Trophoblast cell (in vitro differentiated cells and primary cell): ENCODE measurements around the gene RADIL.
A peak's percentile ranks its signal among the peaks of the same experiment; 100 is the strongest.

Source experiments
- DNase-seq, 2 donors: peaks; one replicate each; pipeline ENCODE4 v3.0.0-alpha.2; 2016
- H2AFZ ChIP-seq: 2 replicates; pipeline ENCODE4 v1.6.1; 2013; ENCODE audit warnings: low read length, moderate library complexity, mild to moderate bottlenecking; ENCODE audit not compliant: insufficient read depth, poor library complexity
- H2AK5ac ChIP-seq: 2 replicates; pipeline ENCODE4 v1.6.1; 2013; ENCODE audit warnings: mild to moderate bottlenecking, low read length
- H2BK120ac ChIP-seq: 2 replicates; pipeline ENCODE4 v1.6.1; 2013; ENCODE audit warnings: low read length, mild to moderate bottlenecking, moderate library complexity; ENCODE audit not compliant: insufficient read depth, poor library complexity
- H2BK12ac ChIP-seq: 2 replicates; pipeline ENCODE4 v1.6.1; 2013; ENCODE audit warnings: mild to moderate bottlenecking, low read length, moderate library complexity
- H2BK5ac ChIP-seq: 2 replicates; pipeline ENCODE4 v1.6.1; 2013; ENCODE audit warnings: low read length, low read depth, moderate library complexity, mild to moderate bottlenecking; ENCODE audit not compliant: poor library complexity
- H3K14ac ChIP-seq: 2 replicates; pipeline ENCODE4 v1.6.1; 2013; ENCODE audit warnings: mild to moderate bottlenecking, low read length
- H3K18ac ChIP-seq: 2 replicates; pipeline ENCODE4 v1.6.1; 2013; ENCODE audit warnings: mild to moderate bottlenecking, low read length
- H3K23ac ChIP-seq: 2 replicates; pipeline ENCODE4 v1.6.1; 2013; ENCODE audit warnings: low read length
- H3K27ac ChIP-seq: 2 replicates; pipeline ENCODE4 v1.5.1; 2013; ENCODE audit warnings: low read depth, mild to moderate bottlenecking, inconsistent platforms, low read length, moderate library complexity
- H3K27me3 ChIP-seq: 2 replicates; pipeline ENCODE4 v1.6.1; 2013; ENCODE audit warnings: inconsistent platforms, mild to moderate bottlenecking, low read length, moderate library complexity; ENCODE audit not compliant: insufficient read depth
- H3K36me3 ChIP-seq, 2 experiments: 1 replicate in 1 of 2; 2 replicates in 1 of 2; pipeline ENCODE4 v1.6.1; 2013; ENCODE audit warnings: low read length in 2 of 2, mild to moderate bottlenecking in 2 of 2, moderate library complexity in 1 of 2; ENCODE audit not compliant: insufficient read depth in 2 of 2, control insufficient read depth in 1 of 2
- H3K4ac ChIP-seq: 2 replicates; pipeline ENCODE4 v1.6.1; 2013; ENCODE audit warnings: low read depth, mild to moderate bottlenecking, low read length, moderate library complexity
- H3K4me1 ChIP-seq, 2 experiments: 1 replicate in 1 of 2; 2 replicates in 1 of 2; pipeline ENCODE4 v1.6.1; 2013; ENCODE audit warnings: low read length in 2 of 2, mild to moderate bottlenecking in 2 of 2, moderate library complexity in 1 of 2; ENCODE audit not compliant: insufficient read depth in 2 of 2, control insufficient read depth in 1 of 2
- H3K4me2 ChIP-seq: 2 replicates; pipeline ENCODE4 v1.6.1; 2013; ENCODE audit warnings: inconsistent platforms, mild to moderate bottlenecking, low read length, moderate library complexity
- H3K4me3 ChIP-seq: 2 replicates; pipeline ENCODE4 v1.5.1; 2013; ENCODE audit warnings: mild to moderate bottlenecking, low read depth, low read length, inconsistent platforms
- H3K79me1 ChIP-seq: one replicate; pipeline ENCODE4 v1.6.1; 2013; ENCODE audit warnings: low read length
- H3K79me2 ChIP-seq: 2 replicates; pipeline ENCODE4 v1.6.1; 2013; ENCODE audit warnings: low read length, mild to moderate bottlenecking; ENCODE audit not compliant: control insufficient read depth, insufficient read depth, poor library complexity
- H3K9ac ChIP-seq: 2 replicates; pipeline ENCODE4 v1.6.1; 2013; ENCODE audit warnings: mild to moderate bottlenecking, low read length
- H3K9me3 ChIP-seq: 2 replicates; pipeline ENCODE4 v1.6.1; 2013; ENCODE audit warnings: low read depth, mild to moderate bottlenecking, control low read depth, inconsistent platforms, low read length; ENCODE audit not compliant: insufficient read depth
- H4K12ac ChIP-seq: 2 replicates; pipeline ENCODE4 v1.6.1; 2013; ENCODE audit warnings: low read depth, mild to moderate bottlenecking, low read length, moderate library complexity
- H4K8ac ChIP-seq: 2 replicates; pipeline ENCODE4 v1.6.1; 2013; ENCODE audit warnings: low read depth, mild to moderate bottlenecking, low read length, moderate library complexity
- H4K91ac ChIP-seq: one replicate; pipeline ENCODE4 v1.6.1; 2013; ENCODE audit warnings: low read depth, mild to moderate bottlenecking, low read length, moderate library complexity
- whole genome bisulfite sequencing: extraction: QIAGEN DNeasy Blood & Tissue Kit; methylation state at CpG from one replicate; pipeline ENCODE4 v1.1.7; 2013; ENCODE audit warnings: missing lambda C conversion rate; ENCODE audit not compliant: insufficient read length, insufficient coverage; ENCODE audit errors: extremely low coverage; 5-methylcytosine and 5-hydroxymethylcytosine counted together

Gene RADIL

GRCh38 chr7:4775848-4776623 lies 107.5 kb downstream of the RADIL start:
- H4K8ac ChIP-seq = peak overlapping the region; percentile 84
- H3K18ac ChIP-seq = peak overlapping the region; percentile 60
- peak overlapping the region; percentile 84 for H4K91ac ChIP-seq
- H2BK5ac ChIP-seq = peak overlapping the region; percentile 32
- H3K9ac ChIP-seq = peak overlapping the region; percentile 82
- peak overlapping the region; percentile 63 for H4K12ac ChIP-seq
- H3K14ac ChIP-seq = peak overlapping the region; percentile 68
- H3K4me2 ChIP-seq = peak overlapping the region; percentile 90
- H3K36me3 ChIP-seq = peaks cover 5 to 10% of the 10 kb centered on the region in 2 experiments
- H3K9me3 ChIP-seq = no peaks in the 10 kb centered on the region
- H3K4me3 ChIP-seq = peak overlapping the region; percentile 95
- H3K4ac ChIP-seq = peak overlapping the region; percentile 92
- H3K79me2 ChIP-seq = peaks cover 9% of the 10 kb centered on the region
- H3K27ac ChIP-seq = peak overlapping the region; percentile 46
- peak overlapping the region; percentile 75 for H2AFZ ChIP-seq
- H3K23ac ChIP-seq = no peak overlapping the region
- H2BK12ac ChIP-seq = no peak overlapping the region
- peaks cover 4 to 9% of the 10 kb centered on the region in 2 experiments for H3K4me1 ChIP-seq
- DNase-seq = peak; percentile 18 to 50
- H2AK5ac ChIP-seq = peak overlapping the region; percentile 41
- H3K79me1 ChIP-seq = peaks cover 9% of the 10 kb centered on the region
- H3K27me3 ChIP-seq = no peaks in the 10 kb centered on the region
- H2BK120ac ChIP-seq = peak overlapping the region; percentile 11
- WGBS = no CpG with 5 or more reads among the region's 32 CpGs

DNA sequence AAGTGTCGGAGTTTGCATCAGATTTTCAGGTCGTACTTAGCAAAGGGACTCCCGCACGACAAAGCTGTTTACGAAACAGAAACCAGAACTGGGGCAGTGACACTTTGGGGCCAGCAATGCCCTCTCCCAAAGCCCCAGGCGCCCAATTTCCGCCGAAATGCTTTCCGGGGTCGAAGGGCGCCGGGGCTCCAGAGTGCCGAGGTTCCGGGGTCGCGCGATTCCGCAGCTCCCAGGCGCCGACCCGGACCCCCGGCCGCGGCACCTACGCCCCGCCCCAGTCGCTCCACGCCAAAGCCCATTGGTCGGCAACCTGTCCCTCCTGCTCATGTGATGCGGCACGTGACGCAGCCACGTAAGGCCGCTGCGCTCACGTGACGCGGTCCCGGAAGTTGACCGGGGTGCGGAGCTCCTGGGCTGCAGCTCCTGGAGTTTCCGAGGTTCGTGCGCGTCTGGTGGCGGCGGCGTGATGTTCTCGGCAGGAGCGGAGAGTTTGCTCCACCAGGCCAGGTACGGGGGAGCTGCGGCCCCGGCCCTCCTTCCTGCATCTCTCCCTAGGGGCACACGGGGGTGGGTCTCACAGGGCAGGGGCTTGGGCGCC lies 108.2 kb downstream of the RADIL start, which contains the start of gene AP5Z1:
AP5Z1 (plus strand) TSS at position 374 of the 598 bp plus-strand sequence; CDS start at position 467, 93 bp downstream.
- no CpG with 5 or more reads among the region's 55 CpGs for WGBS
- H3K23ac ChIP-seq = no peak within 1 kb of the TSS

GRCh38 chr7:4774658-4775249 lies 108.8 kb downstream of the RADIL start:
- Histone ChIP-seq H2BK12ac (no peak overlapping the region), H3K79me2 (peaks cover 9% of the 10 kb centered on the region), H4K91ac (peak overlapping the region; percentile 40), H2BK5ac (peak overlapping the region; percentile 5), H3K4me2 (peak overlapping the region; percentile 89), H4K12ac (peak overlapping the region; percentile 12), H3K4me1 (peaks cover 4 to 9% of the 10 kb centered on the region in 2 experiments), H3K23ac (no peak overlapping the region), H2AFZ (peak overlapping the region; percentile 33), H3K4ac (peak overlapping the region; percentile 10), H3K27me3 (no peaks in the 10 kb centered on the region), H3K14ac (peak overlapping the region; percentile 38), H3K18ac (no peak overlapping the region), H2AK5ac (no peak overlapping the region), H3K9ac (peak overlapping the region; percentile 85), H2BK120ac (peak overlapping the region; percentile 9), H4K8ac (peak overlapping the region; percentile 84), H3K79me1 (peaks cover 9% of the 10 kb centered on the region), H3K27ac (peak overlapping the region; percentile 35), H3K36me3 (peaks cover 2 to 4% of the 10 kb centered on the region in 2 experiments), H3K4me3 (peak overlapping the region; percentile 73), H3K9me3 (no peaks in the 10 kb centered on the region)
- peak; percentile 60 to 70 for DNase-seq
- no CpG with 5 or more reads among the region's 24 CpGs for WGBS

More for the DNA sequence above, 108.2 kb downstream of the RADIL start, which contains the start of gene AP5Z1:
- Histone ChIP-seq H3K27me3 (no peaks in the 10 kb centered on the region), H3K9me3 (no peaks in the 10 kb centered on the region), H3K14ac (peak within 1 kb of the TSS; percentile 68), H2AFZ (peak within 1 kb of the TSS; percentile 75), H2BK12ac (no peak within 1 kb of the TSS), H2BK5ac (peak within 1 kb of the TSS; percentile 32), H3K18ac (peak within 1 kb of the TSS; percentile 60), H3K79me2 (peaks cover 9% of the 10 kb centered on the region), H3K36me3 (peaks cover 2 to 6% of the 10 kb centered on the region in 2 experiments), H4K91ac (peak within 1 kb of the TSS; percentile 84), H3K79me1 (peaks cover 9% of the 10 kb centered on the region), H3K4me3 (peak within 1 kb of the TSS; percentile 95), H2AK5ac (peak within 1 kb of the TSS; percentile 41), H2BK120ac (peak within 1 kb of the TSS; percentile 11), H4K8ac (peak within 1 kb of the TSS; percentile 84), H4K12ac (peak within 1 kb of the TSS; percentile 63), H3K27ac (peak within 1 kb of the TSS; percentile 46), H3K4me2 (peak within 1 kb of the TSS; percentile 90), H3K4ac (peak within 1 kb of the TSS; percentile 92), H3K4me1 (peaks cover 4 to 9% of the 10 kb centered on the region in 2 experiments), H3K9ac (peak within 1 kb of the TSS; percentile 85)
- DNase-seq = peak; percentile 94 to 95

- Histone ChIP-seq H3K4me1 (peaks cover 4 to 9% of the 10 kb centered on the region in 2 experiments), H3K79me2 (peaks cover 9% of the 10 kb centered on the region), H3K4ac (no peak overlapping the region), H3K9ac (no peak overlapping the region), H3K79me1 (peaks cover 9% of the 10 kb centered on the region), H4K12ac (no peak overlapping the region), H4K91ac (no peak overlapping the region), H2AK5ac (no peak overlapping the region), H3K27ac (no peak overlapping the region), H3K36me3 (peaks cover 2 to 4% of the 10 kb centered on the region in 2 experiments), H2AFZ (no peak overlapping the region), H2BK120ac (no peak overlapping the region), H3K14ac (no peak overlapping the region), H4K8ac (no peak overlapping the region), H3K18ac (no peak overlapping the region), H2BK5ac (no peak overlapping the region), H2BK12ac (no peak overlapping the region), H3K4me3 (no peak overlapping the region), H3K23ac (no peak overlapping the region), H3K27me3 (no peaks in the 10 kb centered on the region), H3K9me3 (no peaks in the 10 kb centered on the region), H3K4me2 (no peak overlapping the region)
- WGBS = 100% methylated on average over 3 of the region's 12 CpGs
- no peak for DNase-seq
Measured at GRCh38 chr7:4774007-4774406, 109.5 kb downstream of the RADIL start.
